Bronchial epithelial cell (primary cell): ENCODE results near the gene ALPL. TPM values are rescaled to one million over a fixed set of nuclear protein-coding genes. Genes with fewer than 3 reads are reported as not detected.
A peak's percentile ranks its signal among the peaks of the same experiment; 100 is the strongest.

Experiments
- DNase-seq: peaks from one replicate; pipeline ENCODE4 v3.0.0-alpha.2; 2010; ENCODE audit warnings: low read depth
- FAIRE-seq: peaks from 2 replicates; lab custom pipeline; 2011; peaks lifted over from hg19 to GRCh38; lab: Jason Lieb, UNC
- H3K27me3 ChIP-seq: 2 replicates; pipeline ENCODE4 v1.5.1; 2011; ENCODE audit warnings: low read length; ENCODE audit not compliant: control insufficient read depth, insufficient read depth
- H3K36me3 ChIP-seq: 2 replicates; pipeline ENCODE4 v1.5.1; 2011; ENCODE audit warnings: low read length; ENCODE audit not compliant: control insufficient read depth, insufficient read depth
- H3K4me3 ChIP-seq: 2 replicates; pipeline ENCODE4 v1.5.1; 2011; ENCODE audit warnings: mild to moderate bottlenecking, low read depth, low read length, control low read depth
- CTCF ChIP-seq: IDR thresholded peaks from 2 replicates; pipeline ENCODE4 v1.5.1; 2011; ENCODE audit warnings: mild to moderate bottlenecking, moderate library complexity, low read length, control low read depth, inconsistent platforms; ENCODE audit not compliant: insufficient read depth, severe bottlenecking
- total RNA-seq: library from RNA; depleted of rRNA; stranded (reverse); fragments of >200 nt; gene quantifications from 2 replicates; pipeline ENCODE4 v1.2.1, GENCODE V29; 2014

ALPL gene
- total RNA-seq, 1 donor from 2014 or later: not detected

- no peak for DNase-seq
- no peak for TF ChIP-seq CTCF
- FAIRE-seq: no peak
- Histone ChIP-seq H3K27me3 (no peaks in the 10 kb centered on the region), H3K4me3 (no peak overlapping the region), H3K36me3 (no peaks in the 10 kb centered on the region)
Measured at GRCh38 chr1:21531241-21531640, 22.0 kb downstream of the ALPL start.

GRCh38 chr1:21532496-21532895 is 23.3 kb downstream of the ALPL start:
- Histone ChIP-seq H3K27me3 (no peaks in the 10 kb centered on the region), H3K4me3 (no peak overlapping the region), H3K36me3 (no peaks in the 10 kb centered on the region)
- DNase-seq (no peak), FAIRE-seq (no peak)
- no peak for TF ChIP-seq CTCF

- FAIRE-seq: peak; percentile 86
- TF ChIP-seq CTCF: no peak
Measured at GRCh38 chr1:21532992-21533534, 23.8 kb downstream of the ALPL start.

GRCh38 chr1:21534146-21534545 is 24.9 kb downstream of the ALPL start:
- TF ChIP-seq CTCF: no peak
- H3K36me3 ChIP-seq: no peaks in the 10 kb centered on the region
- no peak overlapping the region for H3K4me3 ChIP-seq
- peaks cover 2% of the 10 kb centered on the region for H3K27me3 ChIP-seq
- DNase-seq (peak; percentile 10), FAIRE-seq (peak; percentile 23)

More at GRCh38 chr1:21532992-21533534, 23.8 kb downstream of the ALPL start:
- no peak for DNase-seq
- Histone ChIP-seq H3K4me3 (no peak overlapping the region), H3K36me3 (no peaks in the 10 kb centered on the region), H3K27me3 (no peaks in the 10 kb centered on the region)

GRCh38 chr1:21534674-21535378 is 25.6 kb downstream of the ALPL start:
- DNase-seq (peak; percentile 85), FAIRE-seq (no peak)
- Histone ChIP-seq H3K36me3 (no peaks in the 10 kb centered on the region), H3K4me3 (no peak overlapping the region), H3K27me3 (peaks cover 2% of the 10 kb centered on the region)
- peak; percentile 65 for TF ChIP-seq CTCF

GRCh38 chr1:21536218-21536617 is 27.0 kb downstream of the ALPL start:
- H3K4me3 ChIP-seq: no peak overlapping the region
- DNase-seq (no peak), FAIRE-seq (no peak)
- H3K36me3 ChIP-seq: no peaks in the 10 kb centered on the region
- TF ChIP-seq CTCF: no peak
- peaks cover 6% of the 10 kb centered on the region for H3K27me3 ChIP-seq
